BLaER1 (cell line): Measurements from ENCODE around the gene TP53AIP1.

Source experiments
- H3K27ac ChIP-seq: shearing (Covaris generic); formaldehyde crosslinking; 2 replicates; pipeline ENCODE4 v1.8.1; 2022
- H3K27me3 ChIP-seq: shearing (Covaris generic); formaldehyde crosslinking; 2 replicates; pipeline ENCODE4 v1.8.1; 2022
- H3K36me3 ChIP-seq: shearing (Covaris generic); formaldehyde crosslinking; 2 replicates; pipeline ENCODE4 v1.8.1; 2022
- H3K4me1 ChIP-seq: shearing (Covaris generic); formaldehyde crosslinking; 2 replicates; pipeline ENCODE4 v1.8.1; 2022
- H3K4me2 ChIP-seq: shearing (Covaris generic); formaldehyde crosslinking; 2 replicates; pipeline ENCODE4 v1.8.1; 2022
- H3K4me3 ChIP-seq: shearing (Covaris generic); formaldehyde crosslinking; 2 replicates; pipeline ENCODE4 v1.8.1; 2022
- H3K9ac ChIP-seq: shearing (Covaris generic); formaldehyde crosslinking; 2 replicates; pipeline ENCODE4 v1.8.1; 2022
- H3K9me3 ChIP-seq: shearing (Covaris generic); formaldehyde crosslinking; 2 replicates; pipeline ENCODE4 v1.8.1; 2022
- H4K20me1 ChIP-seq: shearing (Covaris generic); formaldehyde crosslinking; 2 replicates; pipeline ENCODE4 v1.8.1; 2022
- Cebpa-rat ChIP-seq: shearing (Covaris generic); IDR thresholded peaks from 2 replicates; pipeline ENCODE4 v1.8.1; 2022

The TP53AIP1 gene

DNA sequence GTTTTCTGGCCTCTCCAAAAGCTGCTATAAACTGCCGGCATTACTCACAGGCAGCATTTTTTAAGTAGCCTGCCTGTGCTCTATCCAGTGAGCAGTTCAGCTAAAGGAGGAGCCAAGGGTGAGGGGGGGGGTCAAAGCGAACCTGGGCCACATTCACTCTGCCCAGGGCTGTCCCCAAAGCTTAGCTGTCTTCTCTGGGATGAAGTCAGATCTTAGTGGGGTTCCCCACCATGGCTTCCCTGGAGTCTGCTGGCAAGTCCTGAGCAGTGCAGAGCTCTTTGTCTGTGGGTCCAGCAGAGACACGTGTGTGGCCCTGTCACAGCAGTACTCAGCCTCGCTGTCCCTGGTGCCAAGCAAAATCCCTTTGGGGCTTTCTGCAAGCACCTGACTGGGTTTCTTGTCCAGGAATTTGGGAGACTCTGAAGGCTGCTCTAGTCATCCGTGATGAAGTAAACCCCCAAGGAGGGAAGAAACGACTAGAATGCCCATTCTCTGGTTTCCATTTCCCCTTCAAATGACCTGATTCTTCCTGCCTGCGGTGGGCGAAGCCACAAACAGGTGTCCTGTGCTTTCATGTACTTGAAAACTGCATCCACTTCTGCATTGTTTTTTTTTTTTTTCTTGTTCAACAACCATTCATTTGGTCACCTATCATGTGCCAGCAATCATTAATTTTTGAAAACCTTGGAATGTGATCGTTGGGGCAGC is 48.9 kb downstream of the TP53AIP1 start:
- Histone ChIP-seq H3K4me1 (peaks cover 54% of the 10 kb centered on the region), H3K36me3 (no peaks in the 10 kb centered on the region), H3K27ac (no peak overlapping the region), H3K4me2 (peak overlapping the region; percentile 81), H4K20me1 (peaks cover 42% of the 10 kb centered on the region), H3K4me3 (no peak overlapping the region), H3K9me3 (no peaks in the 10 kb centered on the region), H3K9ac (no peak overlapping the region), H3K27me3 (peaks cover 46% of the 10 kb centered on the region)
- no peak for TF ChIP-seq Cebpa-rat

DNA sequence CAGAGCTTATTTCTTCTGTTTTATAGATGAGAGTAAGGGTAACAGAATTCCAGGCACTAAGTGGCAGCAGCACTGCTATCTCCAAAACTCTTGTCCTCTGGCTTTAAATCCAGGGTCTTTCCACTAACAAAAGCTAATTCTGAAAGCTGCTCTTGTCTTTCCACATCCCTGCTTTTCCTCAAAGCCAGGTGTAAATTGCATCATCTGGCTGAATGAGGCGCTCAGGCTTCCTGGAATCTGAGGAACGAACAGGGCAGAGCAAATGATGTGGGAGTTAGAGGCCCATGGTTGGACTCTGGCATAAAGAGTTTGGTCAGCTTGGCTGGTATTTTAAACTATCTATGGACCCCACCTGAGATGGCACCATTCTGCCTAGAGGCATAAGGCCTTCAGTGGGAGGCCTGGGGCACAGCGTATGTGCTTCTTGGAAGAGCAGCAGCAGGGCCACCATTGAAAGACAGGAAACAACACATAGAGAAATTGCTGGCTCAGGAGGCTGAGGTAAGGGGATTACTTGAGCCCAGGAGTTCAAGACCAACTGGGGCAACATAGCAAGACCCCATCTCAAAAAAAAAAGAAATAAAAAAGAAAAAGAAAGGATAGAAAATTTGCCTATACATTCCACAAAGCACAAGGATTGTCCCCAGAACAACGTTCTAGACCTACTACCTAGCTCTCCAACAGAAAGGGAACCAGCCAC is 49.7 kb downstream of the TP53AIP1 start:
- TF ChIP-seq Cebpa-rat = no peak
- Histone ChIP-seq H3K4me3 (no peak overlapping the region), H3K4me1 (peaks cover 54% of the 10 kb centered on the region), H3K27me3 (peaks cover 53% of the 10 kb centered on the region), H4K20me1 (peaks cover 42% of the 10 kb centered on the region), H3K4me2 (peak overlapping the region; percentile 81), H3K9me3 (no peaks in the 10 kb centered on the region), H3K36me3 (no peaks in the 10 kb centered on the region), H3K9ac (no peak overlapping the region), H3K27ac (no peak overlapping the region)

DNA sequence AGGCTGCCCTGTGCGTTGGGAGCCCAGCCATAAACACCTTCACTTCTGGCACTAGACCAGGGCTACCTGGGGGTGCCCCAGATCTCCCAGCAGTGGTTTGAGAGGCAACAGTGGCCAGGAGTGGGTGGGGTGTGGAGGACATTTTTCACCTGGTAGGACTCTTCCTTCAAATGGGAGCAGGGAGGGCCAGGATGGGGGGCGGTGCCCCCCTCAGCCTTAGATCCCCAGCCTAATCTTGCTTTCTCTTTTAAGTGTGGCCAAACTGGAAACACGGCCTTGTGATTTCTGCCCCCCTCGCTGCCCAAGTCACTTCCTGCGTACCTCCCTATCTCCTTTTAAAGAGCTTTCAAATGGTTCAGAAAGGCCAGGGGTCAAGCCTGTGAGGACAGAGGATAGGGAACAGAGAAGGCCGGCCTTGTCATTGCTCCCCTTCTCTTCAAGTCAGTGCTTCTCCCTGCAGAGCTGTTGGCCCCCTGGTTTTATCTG is 50.7 kb downstream of the TP53AIP1 start:
- peaks cover 60% of the 10 kb centered on the region for H3K27me3 ChIP-seq
- H3K27ac ChIP-seq = no peak overlapping the region
- no peak overlapping the region for H3K9ac ChIP-seq
- H3K4me2 ChIP-seq = peak overlapping the region; percentile 77
- no peaks in the 10 kb centered on the region for H3K36me3 ChIP-seq
- H3K4me1 ChIP-seq = peaks cover 54% of the 10 kb centered on the region
- peaks cover 42% of the 10 kb centered on the region for H4K20me1 ChIP-seq
- H3K9me3 ChIP-seq = no peaks in the 10 kb centered on the region
- TF ChIP-seq Cebpa-rat = no peak
- 0 out of 2 replicates have a peak overlapping the region, but pooled peaks have one; percentile 24 for H3K4me3 ChIP-seq

DNA sequence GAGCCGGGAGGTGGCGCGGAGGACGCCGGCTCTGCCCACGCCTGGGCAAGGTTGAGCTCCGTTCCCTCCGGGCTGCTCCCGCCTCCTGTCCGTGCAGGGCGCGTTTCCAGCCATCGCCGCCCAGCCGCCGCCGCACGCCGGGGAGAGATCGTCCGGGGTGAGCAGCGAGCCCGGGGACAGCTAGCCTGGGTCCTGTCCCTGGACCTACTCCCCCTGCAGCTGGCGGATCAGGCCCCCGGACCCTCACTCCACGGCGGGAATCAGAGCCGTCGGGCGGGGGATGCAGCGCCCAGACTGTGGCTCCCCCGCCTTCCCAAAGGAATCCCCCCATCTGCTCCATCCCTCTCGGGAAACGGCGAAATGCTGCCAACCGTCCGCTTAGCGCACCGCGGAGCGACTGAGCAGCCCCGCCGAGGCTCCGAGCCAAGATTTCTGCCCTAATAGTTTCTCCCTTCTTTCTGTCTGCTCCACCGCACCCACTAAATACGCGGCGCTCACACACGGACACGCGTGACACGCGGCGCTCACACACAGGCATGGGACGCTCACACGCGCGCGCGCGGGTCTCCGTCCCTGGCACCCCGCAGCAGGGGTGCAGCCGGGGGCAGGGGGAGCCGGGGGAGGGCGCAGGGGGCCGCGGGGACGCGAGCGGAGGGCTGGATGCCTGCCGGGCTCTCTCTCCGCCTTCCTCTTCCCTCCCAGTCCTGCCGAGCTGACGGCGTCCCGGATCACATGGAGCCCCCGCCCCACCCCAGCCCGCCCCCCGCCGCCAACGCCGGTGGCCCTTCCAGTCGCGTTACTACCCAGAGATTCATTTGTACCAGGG is 51.9 kb downstream of the TP53AIP1 start, which contains the start of gene KCNJ5:
Gene KCNJ5 (plus strand): TSS at position 814 of the 826 bp plus-strand sequence. CDS start 19,918 bp downstream, outside the sequence.
- no peak within 1 kb of the TSS for H3K9ac ChIP-seq
- peaks cover 42% of the 10 kb centered on the region for H4K20me1 ChIP-seq
- TF ChIP-seq Cebpa-rat = no peak
- H3K9me3 ChIP-seq = no peaks in the 10 kb centered on the region
- peak within 1 kb of the TSS; percentile 95 for H3K4me2 ChIP-seq
- peak within 1 kb of the TSS; percentile 63 for H3K4me3 ChIP-seq
- H3K36me3 ChIP-seq = no peaks in the 10 kb centered on the region
- H3K27me3 ChIP-seq = peaks cover 60% of the 10 kb centered on the region
- H3K27ac ChIP-seq = no peak within 1 kb of the TSS
- H3K4me1 ChIP-seq = peaks cover 49% of the 10 kb centered on the region

DNA sequence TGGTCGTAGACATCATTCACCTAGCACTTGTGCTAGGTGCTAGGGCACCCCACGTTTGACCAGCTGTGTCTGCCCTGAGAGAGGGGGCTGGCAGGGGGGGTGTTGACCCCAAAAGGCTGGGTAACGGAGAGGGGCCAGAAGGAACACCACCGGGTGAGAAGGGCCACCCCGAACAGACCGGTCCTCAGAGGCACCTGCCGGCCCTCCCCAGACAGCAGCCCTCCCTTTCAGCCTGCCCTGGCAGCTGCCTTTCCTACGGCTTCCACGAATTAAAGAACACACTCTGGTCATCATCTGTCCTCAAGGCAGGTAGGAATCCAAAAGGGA is 52.5 kb downstream of the TP53AIP1 start:
- H4K20me1 ChIP-seq = peaks cover 42% of the 10 kb centered on the region
- peak overlapping the region; percentile 95 for H3K4me2 ChIP-seq
- H3K9me3 ChIP-seq = no peaks in the 10 kb centered on the region
- H3K4me1 ChIP-seq = peaks cover 45% of the 10 kb centered on the region
- peaks cover 60% of the 10 kb centered on the region for H3K27me3 ChIP-seq
- H3K27ac ChIP-seq = no peak overlapping the region
- H3K4me3 ChIP-seq = peak overlapping the region; percentile 63
- H3K9ac ChIP-seq = no peak overlapping the region
- no peaks in the 10 kb centered on the region for H3K36me3 ChIP-seq
- no peak for TF ChIP-seq Cebpa-rat

DNA sequence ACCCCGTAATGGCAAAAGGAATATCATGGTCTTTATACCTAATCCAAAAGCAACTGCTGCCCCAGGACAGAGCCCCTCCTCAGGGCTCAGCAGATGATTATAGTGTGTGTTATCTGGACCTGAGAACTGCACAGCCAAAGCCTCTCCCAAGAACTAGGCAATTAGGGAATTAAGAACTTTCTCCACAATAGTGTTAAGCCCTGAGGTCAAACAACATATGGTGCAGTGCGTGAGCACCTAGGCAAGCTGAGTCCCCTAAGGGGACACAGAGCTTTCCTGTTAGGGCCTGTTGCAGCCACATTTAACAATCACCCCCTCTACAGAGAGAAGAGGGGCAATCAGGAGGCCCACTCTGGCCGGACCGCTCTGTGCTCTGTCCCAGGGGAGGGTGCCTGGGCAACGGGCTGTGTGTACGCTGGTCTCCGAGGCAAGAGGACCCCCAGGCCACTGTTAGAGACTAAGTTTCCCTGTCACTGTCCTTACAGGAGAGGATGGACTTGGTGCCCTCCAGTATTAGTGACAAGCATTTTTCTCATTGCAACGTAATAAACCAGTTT is 52.9 kb downstream of the TP53AIP1 start:
- Histone ChIP-seq H3K4me1 (peaks cover 44% of the 10 kb centered on the region), H3K4me2 (peak overlapping the region; percentile 95; the same call in 1 of the 2 replicates), H3K36me3 (no peaks in the 10 kb centered on the region), H3K4me3 (no peak overlapping the region), H3K27ac (no peak overlapping the region), H3K9ac (no peak overlapping the region), H3K9me3 (no peaks in the 10 kb centered on the region), H4K20me1 (peaks cover 42% of the 10 kb centered on the region), H3K27me3 (peaks cover 60% of the 10 kb centered on the region)
- no peak for TF ChIP-seq Cebpa-rat

DNA sequence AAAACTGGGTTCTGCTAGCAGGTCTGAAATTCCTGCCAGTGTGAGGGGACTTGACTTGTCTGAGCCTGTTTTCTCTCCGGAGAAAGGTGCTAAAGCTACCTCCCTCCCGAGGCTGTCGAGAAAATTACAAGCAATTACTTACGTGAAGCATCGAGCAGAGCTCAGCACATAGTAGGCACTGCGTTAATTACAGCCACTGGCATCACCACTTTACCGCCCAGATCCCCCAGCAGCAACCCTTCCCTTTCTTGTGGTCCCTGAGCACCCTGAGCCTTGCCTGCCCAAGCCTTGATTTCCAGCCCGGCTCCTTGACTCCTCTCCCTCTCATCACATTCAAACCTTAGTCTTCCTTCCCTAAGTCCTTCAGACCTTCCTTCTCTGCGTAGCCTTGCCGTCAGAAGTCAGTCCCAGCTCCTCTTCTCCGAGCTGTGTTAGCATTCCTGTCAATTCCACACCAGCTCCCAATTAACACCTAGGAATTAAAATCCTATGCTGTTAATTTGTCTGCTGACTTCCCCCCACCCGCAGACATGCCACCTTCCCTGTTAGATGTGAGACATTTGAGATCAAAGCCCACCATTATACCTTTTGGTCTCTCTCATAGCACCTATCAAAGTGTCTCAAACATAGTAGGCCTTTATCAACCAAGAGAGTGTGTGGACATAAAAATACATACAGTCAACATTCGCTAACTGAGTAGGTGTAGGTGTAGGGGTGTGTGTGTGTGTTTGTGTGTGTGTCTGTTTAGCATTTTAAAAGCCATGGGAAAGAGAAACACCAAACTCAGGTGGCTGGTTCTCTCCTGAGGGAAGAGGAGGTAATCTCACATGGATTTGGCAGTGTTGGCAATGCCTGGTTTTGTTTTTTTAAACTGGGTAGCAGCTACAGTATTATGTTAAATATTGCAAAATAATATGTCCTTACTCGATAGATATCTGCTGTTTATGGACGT is 54.4 kb downstream of the TP53AIP1 start:
- no peak for TF ChIP-seq Cebpa-rat
- no peak overlapping the region for H3K27ac ChIP-seq
- peaks cover 30% of the 10 kb centered on the region for H3K4me1 ChIP-seq
- no peaks in the 10 kb centered on the region for H3K9me3 ChIP-seq
- H3K27me3 ChIP-seq = peaks cover 60% of the 10 kb centered on the region
- no peak overlapping the region for H3K4me3 ChIP-seq
- H3K4me2 ChIP-seq = no peak overlapping the region
- H3K36me3 ChIP-seq = no peaks in the 10 kb centered on the region
- peaks cover 35% of the 10 kb centered on the region for H4K20me1 ChIP-seq
- no peak overlapping the region for H3K9ac ChIP-seq

DNA sequence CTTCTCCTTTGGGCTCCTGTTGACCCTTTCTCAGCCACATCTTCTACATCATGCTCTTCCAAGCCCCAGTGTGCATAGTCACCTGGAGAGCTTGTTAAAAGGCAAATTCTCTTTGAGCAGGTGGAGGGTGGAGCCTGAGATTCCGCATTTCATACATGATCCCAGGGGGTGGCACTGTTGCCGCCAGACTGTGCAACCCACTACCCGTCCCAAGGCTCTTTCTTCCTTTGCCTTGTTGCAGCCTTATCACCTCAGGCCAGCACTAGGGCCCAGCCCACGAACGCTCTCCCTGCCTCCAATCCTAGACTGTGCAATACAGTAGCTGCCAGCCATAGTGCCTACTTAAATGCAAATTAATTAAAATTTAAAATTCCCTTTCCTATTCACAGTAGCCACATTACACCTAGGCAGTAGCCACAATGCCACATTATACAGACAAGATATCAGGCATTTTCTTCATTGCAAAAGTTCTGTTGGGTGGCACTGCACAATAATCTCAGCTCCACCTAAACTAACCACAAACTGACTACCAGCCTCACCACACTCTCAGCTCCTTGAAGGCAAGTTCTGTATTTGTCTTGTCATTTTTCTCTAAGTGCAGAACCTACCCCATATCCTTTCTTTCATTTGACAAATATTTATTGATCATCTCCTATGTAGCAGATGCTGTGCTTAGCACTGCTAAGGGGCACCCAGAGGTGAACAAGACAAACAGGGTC is 56.1 kb downstream of the TP53AIP1 start:
- peaks cover 13% of the 10 kb centered on the region for H3K4me1 ChIP-seq
- no peak overlapping the region for H3K9ac ChIP-seq
- H3K27ac ChIP-seq = no peak overlapping the region
- TF ChIP-seq Cebpa-rat = no peak
- no peaks in the 10 kb centered on the region for H3K9me3 ChIP-seq
- H4K20me1 ChIP-seq = peaks cover 21% of the 10 kb centered on the region
- no peak overlapping the region for H3K4me3 ChIP-seq
- H3K36me3 ChIP-seq = no peaks in the 10 kb centered on the region
- no peak overlapping the region for H3K4me2 ChIP-seq
- peaks cover 42% of the 10 kb centered on the region for H3K27me3 ChIP-seq
